Measurements from ENCODE around the gene ITGB6. TPM values are rescaled to one million over a fixed set of nuclear protein-coding genes. Genes with fewer than 3 reads are reported as not detected.

The ITGB6 gene, protein sequence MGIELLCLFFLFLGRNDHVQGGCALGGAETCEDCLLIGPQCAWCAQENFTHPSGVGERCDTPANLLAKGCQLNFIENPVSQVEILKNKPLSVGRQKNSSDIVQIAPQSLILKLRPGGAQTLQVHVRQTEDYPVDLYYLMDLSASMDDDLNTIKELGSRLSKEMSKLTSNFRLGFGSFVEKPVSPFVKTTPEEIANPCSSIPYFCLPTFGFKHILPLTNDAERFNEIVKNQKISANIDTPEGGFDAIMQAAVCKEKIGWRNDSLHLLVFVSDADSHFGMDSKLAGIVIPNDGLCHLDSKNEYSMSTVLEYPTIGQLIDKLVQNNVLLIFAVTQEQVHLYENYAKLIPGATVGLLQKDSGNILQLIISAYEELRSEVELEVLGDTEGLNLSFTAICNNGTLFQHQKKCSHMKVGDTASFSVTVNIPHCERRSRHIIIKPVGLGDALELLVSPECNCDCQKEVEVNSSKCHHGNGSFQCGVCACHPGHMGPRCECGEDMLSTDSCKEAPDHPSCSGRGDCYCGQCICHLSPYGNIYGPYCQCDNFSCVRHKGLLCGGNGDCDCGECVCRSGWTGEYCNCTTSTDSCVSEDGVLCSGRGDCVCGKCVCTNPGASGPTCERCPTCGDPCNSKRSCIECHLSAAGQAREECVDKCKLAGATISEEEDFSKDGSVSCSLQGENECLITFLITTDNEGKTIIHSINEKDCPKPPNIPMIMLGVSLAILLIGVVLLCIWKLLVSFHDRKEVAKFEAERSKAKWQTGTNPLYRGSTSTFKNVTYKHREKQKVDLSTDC
- 12.7 TPM for total RNA-seq

DNA sequence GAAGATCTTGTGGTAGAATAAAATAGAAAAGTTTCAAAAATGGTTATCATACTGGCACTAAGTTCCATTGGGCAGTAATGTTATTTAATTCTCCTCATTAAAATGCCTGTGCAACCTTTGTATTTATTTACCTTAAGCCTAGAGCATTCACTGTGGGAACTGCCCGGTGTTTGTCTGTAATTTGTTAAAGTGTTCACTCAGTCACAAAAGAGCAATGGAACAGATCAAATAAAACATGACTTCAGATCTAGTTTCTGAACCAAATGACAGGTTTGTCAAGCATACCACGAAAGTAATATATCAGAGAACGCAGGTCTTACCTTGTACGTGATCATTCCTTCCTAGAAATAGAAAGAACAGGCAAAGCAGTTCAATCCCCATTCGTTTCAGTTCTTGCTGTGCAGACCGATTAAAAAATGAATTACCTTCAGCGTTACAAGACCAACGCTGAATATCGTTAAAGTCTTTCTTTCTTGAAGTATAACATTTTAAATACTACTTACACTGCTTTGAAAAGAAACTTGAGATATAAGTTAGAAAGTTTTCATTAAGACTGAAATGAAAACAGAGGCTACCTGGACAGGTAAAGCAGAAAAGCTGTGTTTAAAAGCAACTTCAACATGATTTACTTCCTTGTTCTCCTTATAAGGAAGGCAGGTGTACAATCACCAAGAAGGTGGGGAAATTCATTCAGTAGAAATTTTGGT lies at the start of gene ITGB6:
TSS of gene ITGB6 (minus strand) at position 590 of the 707 bp plus-strand sequence. CDS start at position 381, 209 bp downstream.

DNA sequence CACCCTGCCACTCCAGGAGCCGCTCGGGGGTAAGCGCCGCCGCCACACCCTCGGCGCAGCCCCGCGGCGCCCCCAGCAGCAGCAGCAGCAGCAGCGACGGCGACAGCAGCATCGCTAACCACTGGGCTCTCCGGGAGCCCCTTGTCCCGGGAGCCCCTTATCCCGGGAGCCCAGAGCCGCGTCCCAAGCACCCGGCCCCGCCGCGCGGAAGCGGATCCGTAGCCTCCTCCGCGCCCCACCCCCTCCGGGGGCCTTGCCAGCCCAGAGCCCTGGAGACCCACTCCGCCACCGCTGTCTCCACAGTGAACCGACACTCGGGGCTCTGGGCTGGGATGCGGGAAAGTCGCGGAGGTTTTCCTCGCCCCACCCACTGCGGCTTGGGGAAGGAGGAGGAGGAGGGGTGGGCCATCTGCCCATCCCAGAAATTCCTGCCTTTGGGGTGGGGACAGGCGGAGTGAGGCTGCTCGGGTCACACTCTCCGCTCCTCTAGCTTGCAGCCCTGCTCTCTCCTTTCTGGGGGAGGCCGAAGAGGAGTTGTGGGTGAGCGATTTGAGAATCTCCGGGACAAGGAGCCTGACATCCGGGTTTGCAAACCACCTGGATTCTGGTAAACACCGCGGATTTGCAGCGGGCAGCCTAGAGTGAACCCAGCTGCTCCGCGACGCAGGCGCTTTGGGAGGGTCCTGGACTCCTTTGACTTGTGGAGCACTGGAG lies 137.6 kb downstream of the ITGB6 start, which contains the start of gene PLA2R1:
TSS of gene PLA2R1 (minus strand) at position 324 of the 714 bp plus-strand sequence. CDS start at position 112, 212 bp downstream.

Other genes starting within 250 kb of the ITGB6 start
- gene PLA2R1, start 137.7 kb downstream of the ITGB6 start, total RNA-seq, result 13.2 TPM